Kasumi-1 (cell line): Measurements from ENCODE around the gene BACH1.

Experiments
- DNase-seq, 2 experiments: peaks; one replicate each; lab custom pipeline; 2025; lab: John Stamatoyannopoulos, UW

The BACH1 gene

GRCh38 chr21:29379517-29380054 is 80.9 kb downstream of the BACH1 start:
- no peak for DNase-seq

- no peak for DNase-seq
Measured at GRCh38 chr21:29382030-29382654, 83.4 kb downstream of the BACH1 start.

GRCh38 chr21:29384683-29385359 is 86.1 kb downstream of the BACH1 start:
- DNase-seq, result no peak

GRCh38 chr21:29385934-29386520 is 87.3 kb downstream of the BACH1 start:
- DNase-seq, result no peak

GRCh38 chr21:29386803-29387202 is 88.1 kb downstream of the BACH1 start:
- no peak for DNase-seq

DNA sequence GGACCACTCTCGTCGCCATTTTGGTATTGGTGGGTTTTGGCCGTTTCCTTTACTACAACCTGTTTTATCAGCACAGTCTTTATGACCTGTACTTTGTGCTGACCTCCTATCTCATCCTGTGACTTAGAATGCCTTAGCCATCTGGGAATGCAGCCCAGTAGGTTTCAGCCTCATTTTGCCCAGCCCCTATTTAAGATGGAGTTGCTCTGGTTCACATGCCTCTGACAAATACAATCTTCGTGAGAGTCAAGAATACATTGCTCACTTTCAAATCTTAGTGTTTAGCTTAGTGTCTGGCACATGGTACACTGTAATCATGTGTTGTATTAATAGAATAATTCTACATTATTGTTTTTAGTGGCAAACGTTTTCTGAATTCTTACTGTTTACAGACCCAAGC is 88.9 kb downstream of the BACH1 start:
- no peak for DNase-seq

- no peak for DNase-seq
Measured at GRCh38 chr21:29389136-29389535, 90.4 kb downstream of the BACH1 start.

GRCh38 chr21:29390778-29391177 is 92.1 kb downstream of the BACH1 start:
- no peak for DNase-seq

- no peak for DNase-seq
Measured at GRCh38 chr21:29394051-29394450, 95.3 kb downstream of the BACH1 start.
